A673 (cell line): ENCODE data around the gene ZBTB44. TPM values are rescaled to one million over a fixed set of nuclear protein-coding genes. Genes with fewer than 3 reads are reported as not detected.

Experiments
- BruUV-seq: library from RNA; stranded (reverse); fragments of 400-500 nt; replicated peaks from 2 replicates; lab custom pipeline; 2021; lab: Mats Ljungman, UMichigan
- CTCF ChIA-PET: fragments of 300-600 bp; sonication (Branson Sonifier 250); formaldehyde crosslinking; loops from one replicate; lab custom pipeline; 2022; ENCODE audit warnings: antibody characterized with exemption; lab: Charles Lee
- POLR2A ChIA-PET: fragments of 300-600 bp; sonication (Branson Sonifier 250); formaldehyde crosslinking; loops from one replicate; lab custom pipeline; 2022; ENCODE audit warnings: antibody characterized with exemption; ENCODE audit not compliant: low non-redundant PET; lab: Charles Lee
- DNase-seq: peaks from one replicate; pipeline ENCODE4 v3.0.0-alpha.2; 2015; ENCODE audit warnings: low spot score
- H3K27ac ChIP-seq: fragments of 200-600 bp; sonication (generic); 2 replicates; pipeline ENCODE4 v1.5.1; 2016; ENCODE audit warnings: mixed run types, low read depth, mild to moderate bottlenecking, mixed read lengths, antibody characterized with exemption, low read length; ENCODE audit not compliant: poor library complexity, severe bottlenecking
- H3K27me3 ChIP-seq: fragments of 200-600 bp; sonication (generic); replicated peaks from 2 replicates; pipeline ENCODE4 v1.6.1; 2017; ENCODE audit warnings: mixed run types, low read depth, mild to moderate bottlenecking, mixed read lengths, antibody characterized with exemption, low read length; ENCODE audit not compliant: insufficient read depth, poor library complexity
- H3K36me3 ChIP-seq: fragments of 200-600 bp; sonication (generic); 2 replicates; pipeline ENCODE4 v1.6.1; 2016; ENCODE audit warnings: mixed run types, mild to moderate bottlenecking, mixed read lengths, antibody characterized with exemption, low read length; ENCODE audit not compliant: insufficient read depth, poor library complexity, severe bottlenecking
- H3K4me1 ChIP-seq: fragments of 200-600 bp; sonication (generic); 2 replicates; pipeline ENCODE4 v1.6.1; 2017; ENCODE audit warnings: mixed run types, mild to moderate bottlenecking, mixed read lengths, antibody characterized with exemption, low read length; ENCODE audit not compliant: insufficient read depth, poor library complexity, severe bottlenecking
- H3K4me3 ChIP-seq: fragments of 200-600 bp; sonication (generic); 2 replicates; pipeline ENCODE4 v1.5.1; 2016; ENCODE audit warnings: low read depth, mixed run types, mild to moderate bottlenecking, mixed read lengths, low read length; ENCODE audit not compliant: poor library complexity, severe bottlenecking
- H3K9me3 ChIP-seq: fragments of 200-600 bp; sonication (generic); 2 replicates; pipeline ENCODE4 v1.6.1; 2016; ENCODE audit warnings: mixed run types, low read depth, mild to moderate bottlenecking, mixed read lengths, antibody characterized with exemption, low read length; ENCODE audit not compliant: poor library complexity, severe bottlenecking
- EZH2 ChIP-seq: fragments of 200-600 bp; sonication (generic); IDR thresholded peaks from 2 replicates; pipeline ENCODE4 v1.6.1; 2017; ENCODE audit warnings: borderline replicate concordance, low read depth, mild to moderate bottlenecking, mixed read lengths, antibody characterized with exemption, low read length; ENCODE audit not compliant: poor library complexity, severe bottlenecking
- intact Hi-C: fragments of 100-400 bp; cut with micrococcal nuclease; formaldehyde crosslinking; loops from one replicate; pipeline ENCODE4 v1.10.0; 2022; ENCODE audit not compliant: unreplicated experiment
- total RNA-seq: library from RNA; stranded (reverse); gene quantifications from 2 replicates; pipeline ENCODE4 v1.2.3, GENCODE V29; 2021
- TF ChIP-seq, protein P1 (sequence below): fragments of 300-800, 200-600 bp; sonication (generic); conservative IDR thresholded peaks from 2 replicates; pipeline ENCODE4 v1.5.1; 2017; ENCODE audit warnings: low read depth, mild to moderate bottlenecking, antibody characterized with exemption, low read length, moderate library complexity, mixed read lengths

The ZBTB44 gene
- total RNA-seq, 1 experiment from 2014 or later = 37.0 TPM

DNA sequence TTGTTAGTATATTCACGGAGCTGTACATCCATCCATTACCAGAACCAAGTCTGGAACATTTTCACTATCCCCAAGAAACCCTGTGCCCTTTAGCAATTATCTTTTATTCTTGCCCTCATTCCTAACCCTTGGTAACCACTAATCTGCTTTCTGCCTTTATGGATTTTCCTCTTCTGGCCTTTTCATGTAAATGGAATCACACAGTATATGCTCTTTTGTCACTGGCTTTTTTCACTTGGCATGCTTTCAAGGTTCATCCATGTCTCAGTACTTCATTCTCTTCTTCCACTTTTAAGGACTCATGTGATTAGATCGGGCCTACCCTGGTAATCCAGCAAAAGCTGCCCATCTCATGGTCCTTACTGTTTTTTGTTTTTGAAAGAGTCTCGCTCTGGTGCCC, 11.0 kb upstream of the ZBTB44 start:
- no TSS peak for BruUV-seq
- H3K4me1 ChIP-seq = no peaks in the 10 kb centered on the region
- no peaks in the 10 kb centered on the region for H3K36me3 ChIP-seq
- DNase-seq = no peak
- CTCF ChIA-PET = no interaction called here
- H3K9me3 ChIP-seq = peaks cover 6% of the 10 kb centered on the region
- TF ChIP-seq, protein P1, sequence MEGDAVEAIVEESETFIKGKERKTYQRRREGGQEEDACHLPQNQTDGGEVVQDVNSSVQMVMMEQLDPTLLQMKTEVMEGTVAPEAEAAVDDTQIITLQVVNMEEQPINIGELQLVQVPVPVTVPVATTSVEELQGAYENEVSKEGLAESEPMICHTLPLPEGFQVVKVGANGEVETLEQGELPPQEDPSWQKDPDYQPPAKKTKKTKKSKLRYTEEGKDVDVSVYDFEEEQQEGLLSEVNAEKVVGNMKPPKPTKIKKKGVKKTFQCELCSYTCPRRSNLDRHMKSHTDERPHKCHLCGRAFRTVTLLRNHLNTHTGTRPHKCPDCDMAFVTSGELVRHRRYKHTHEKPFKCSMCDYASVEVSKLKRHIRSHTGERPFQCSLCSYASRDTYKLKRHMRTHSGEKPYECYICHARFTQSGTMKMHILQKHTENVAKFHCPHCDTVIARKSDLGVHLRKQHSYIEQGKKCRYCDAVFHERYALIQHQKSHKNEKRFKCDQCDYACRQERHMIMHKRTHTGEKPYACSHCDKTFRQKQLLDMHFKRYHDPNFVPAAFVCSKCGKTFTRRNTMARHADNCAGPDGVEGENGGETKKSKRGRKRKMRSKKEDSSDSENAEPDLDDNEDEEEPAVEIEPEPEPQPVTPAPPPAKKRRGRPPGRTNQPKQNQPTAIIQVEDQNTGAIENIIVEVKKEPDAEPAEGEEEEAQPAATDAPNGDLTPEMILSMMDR = no peak
- no peak for TF ChIP-seq EZH2
- POLR2A ChIA-PET = no interaction called here
- no peak overlapping the region for H3K27ac ChIP-seq
- H3K4me3 ChIP-seq = no peak overlapping the region
- intact Hi-C loops = no loop called here
- no peaks in the 10 kb centered on the region for H3K27me3 ChIP-seq

DNA sequence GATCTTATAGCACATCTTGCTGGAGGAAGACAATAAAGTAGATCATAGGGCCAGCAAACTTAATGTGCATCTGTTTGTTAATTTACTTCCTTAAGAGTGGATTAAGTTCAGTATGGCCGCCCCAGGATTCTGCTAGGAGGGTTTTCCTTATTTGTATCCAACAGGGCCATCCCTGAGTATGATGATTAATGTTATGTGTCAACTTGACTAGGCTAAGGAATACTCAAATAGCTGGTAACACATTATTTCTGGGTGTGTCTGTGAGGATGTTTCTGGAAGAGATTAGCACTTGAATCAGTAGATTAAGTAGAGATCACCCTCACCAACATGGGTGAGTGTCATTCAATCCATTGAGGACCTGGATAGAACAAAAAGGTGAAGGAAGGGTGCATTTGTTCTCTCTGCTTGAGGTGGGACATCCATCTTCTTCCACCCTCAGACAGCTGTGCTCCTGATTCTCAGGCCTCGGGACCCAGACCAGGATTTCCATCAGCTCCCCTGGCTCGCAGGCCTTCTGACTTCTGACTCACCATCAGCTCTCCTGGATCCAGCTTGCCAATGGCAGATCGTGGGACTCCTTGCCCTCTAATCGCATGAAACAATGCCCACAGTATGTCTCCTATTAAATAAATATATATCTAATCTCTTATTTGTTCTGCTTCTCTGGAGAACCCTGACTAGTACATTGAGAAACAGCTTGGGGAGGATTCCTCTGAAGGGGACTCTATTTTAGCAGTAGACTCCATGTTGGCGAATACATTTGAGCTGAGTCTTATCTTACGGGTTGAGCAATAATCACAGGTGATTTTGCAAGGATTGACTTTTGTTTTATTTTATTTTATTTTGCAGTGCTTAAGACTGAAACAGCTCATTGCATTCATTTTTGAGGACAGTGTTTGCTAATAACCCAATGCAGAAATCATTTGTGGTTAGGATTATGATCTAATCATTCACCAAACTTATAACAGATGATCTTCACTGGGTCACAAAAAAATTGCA, 9.0 kb upstream of the ZBTB44 start:
- Histone ChIP-seq H3K27ac (no peak overlapping the region), H3K4me1 (no peaks in the 10 kb centered on the region), H3K4me3 (no peak overlapping the region), H3K27me3 (no peaks in the 10 kb centered on the region), H3K9me3 (peaks cover 6% of the 10 kb centered on the region), H3K36me3 (no peaks in the 10 kb centered on the region)
- no peak for DNase-seq
- ChIA-PET POLR2A (no interaction called here), CTCF (no interaction called here)
- TF ChIP-seq, protein P1 = no peak
- no peak for TF ChIP-seq EZH2
- no TSS peak for BruUV-seq
- intact Hi-C loops = no loop called here

DNA sequence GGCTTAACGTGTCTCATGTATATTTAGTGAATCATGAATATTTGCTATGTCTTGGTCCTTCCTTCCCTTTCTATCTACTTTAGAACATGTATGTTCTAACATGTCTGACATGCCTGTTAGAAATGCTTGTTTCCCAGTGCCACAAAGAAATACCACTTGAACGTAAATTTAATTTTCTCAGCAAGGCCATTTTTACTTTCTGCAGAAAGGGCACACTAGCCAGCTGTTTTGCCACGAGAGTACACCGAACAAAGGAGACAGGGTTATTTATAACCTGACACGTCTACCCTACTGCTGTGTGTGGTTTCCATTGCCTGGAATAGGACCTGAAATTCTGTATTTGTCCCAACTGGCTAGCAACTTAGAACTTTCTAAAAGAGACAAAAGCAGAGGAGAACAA, 7.4 kb upstream of the ZBTB44 start:
- CTCF ChIA-PET = no interaction called here
- Histone ChIP-seq H3K36me3 (no peaks in the 10 kb centered on the region), H3K27me3 (no peaks in the 10 kb centered on the region), H3K9me3 (peaks cover 6% of the 10 kb centered on the region), H3K4me1 (no peaks in the 10 kb centered on the region), H3K4me3 (no peak overlapping the region), H3K27ac (no peak overlapping the region)
- no peak for DNase-seq
- no peak for TF ChIP-seq EZH2
- TF ChIP-seq, protein P1 = no peak
- intact Hi-C loops = no loop called here
- BruUV-seq = no TSS peak
- POLR2A ChIA-PET = no interaction called here
